ENCODE measurements around the gene OR52L1. TPM values are rescaled to one million over a fixed set of nuclear protein-coding genes. Genes with fewer than 3 reads are reported as not detected.

OR52L1 gene
- total RNA-seq, 1 donor from 2014 or later: not detected

DNA sequence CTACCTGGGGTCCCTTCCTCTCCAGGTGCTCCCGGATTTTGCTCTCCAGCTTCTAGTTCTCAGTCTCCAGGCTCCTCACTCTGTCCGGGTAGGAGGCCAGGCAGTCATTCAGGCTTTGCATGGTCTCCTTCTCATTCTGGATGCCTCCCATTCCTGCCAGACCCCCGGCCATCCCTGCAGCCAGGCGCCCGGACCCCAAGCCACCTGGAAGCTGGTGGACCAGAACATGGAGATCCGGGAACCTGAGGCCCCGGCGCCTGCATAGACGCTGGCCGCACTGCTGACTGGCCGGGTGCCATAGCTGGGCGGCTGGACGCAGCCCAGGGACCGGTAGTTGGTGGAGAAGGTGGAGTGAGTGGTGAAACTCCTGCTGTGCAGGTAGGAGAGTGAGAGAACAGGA lies 8.0 kb upstream of the OR52L1 start:
- no peak overlapping the region for H3K27ac ChIP-seq (replicated peaks)
- DNase-seq: no peak
- no peaks in the 10 kb centered on the region for H3K9me3 ChIP-seq (replicated peaks)
- intact Hi-C loops (cut with micrococcal nuclease): no loop called here
- H3K4me3 ChIP-seq: no peak overlapping the region
- peaks cover 1% of the 10 kb centered on the region for H3K27me3 ChIP-seq (ENCODE audit: low read depth)
- no peaks in the 10 kb centered on the region for H3K36me3 ChIP-seq
- TF ChIP-seq, protein P1, sequence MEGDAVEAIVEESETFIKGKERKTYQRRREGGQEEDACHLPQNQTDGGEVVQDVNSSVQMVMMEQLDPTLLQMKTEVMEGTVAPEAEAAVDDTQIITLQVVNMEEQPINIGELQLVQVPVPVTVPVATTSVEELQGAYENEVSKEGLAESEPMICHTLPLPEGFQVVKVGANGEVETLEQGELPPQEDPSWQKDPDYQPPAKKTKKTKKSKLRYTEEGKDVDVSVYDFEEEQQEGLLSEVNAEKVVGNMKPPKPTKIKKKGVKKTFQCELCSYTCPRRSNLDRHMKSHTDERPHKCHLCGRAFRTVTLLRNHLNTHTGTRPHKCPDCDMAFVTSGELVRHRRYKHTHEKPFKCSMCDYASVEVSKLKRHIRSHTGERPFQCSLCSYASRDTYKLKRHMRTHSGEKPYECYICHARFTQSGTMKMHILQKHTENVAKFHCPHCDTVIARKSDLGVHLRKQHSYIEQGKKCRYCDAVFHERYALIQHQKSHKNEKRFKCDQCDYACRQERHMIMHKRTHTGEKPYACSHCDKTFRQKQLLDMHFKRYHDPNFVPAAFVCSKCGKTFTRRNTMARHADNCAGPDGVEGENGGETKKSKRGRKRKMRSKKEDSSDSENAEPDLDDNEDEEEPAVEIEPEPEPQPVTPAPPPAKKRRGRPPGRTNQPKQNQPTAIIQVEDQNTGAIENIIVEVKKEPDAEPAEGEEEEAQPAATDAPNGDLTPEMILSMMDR (IDR thresholded peaks at IDR 0.05; ENCODE audit: borderline replicate concordance): no peak
- no peaks in the 10 kb centered on the region for H3K4me1 ChIP-seq

DNA sequence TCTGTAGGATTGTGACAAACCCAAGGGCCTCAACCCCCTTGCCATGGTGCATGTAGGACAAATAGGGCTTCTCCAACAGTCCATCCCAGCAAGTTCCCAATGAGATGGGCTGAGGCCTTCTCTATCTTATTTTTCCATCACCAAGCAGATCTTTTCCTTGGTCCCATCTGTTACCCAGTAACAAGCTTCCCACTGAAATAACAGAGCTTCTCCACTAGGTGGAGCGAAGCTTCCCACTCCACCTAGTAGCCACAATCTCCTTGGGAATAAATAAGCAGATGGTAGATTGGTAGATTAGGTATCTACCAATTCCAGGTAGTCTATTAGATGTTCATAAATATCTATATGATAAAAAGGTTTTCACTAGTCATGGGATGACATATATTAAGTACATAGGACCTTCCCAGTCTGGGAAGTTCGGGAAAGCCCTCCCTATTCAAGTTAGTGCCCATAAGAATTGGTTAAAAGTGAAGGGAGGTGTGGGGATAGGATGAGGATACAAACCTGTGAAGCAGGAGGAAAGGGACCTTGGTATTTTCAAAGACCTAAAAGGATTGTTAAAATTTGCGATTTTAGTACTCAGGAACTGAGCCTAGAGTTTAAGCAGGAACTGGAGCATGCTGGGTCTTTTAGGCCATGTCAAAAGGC lies 5.9 kb upstream of the OR52L1 start:
- Histone ChIP-seq H3K36me3 (no peaks in the 10 kb centered on the region), H3K4me3 (no peak overlapping the region), H3K4me1 (no peaks in the 10 kb centered on the region), H3K27me3 (ENCODE audit: low read depth) (peaks cover 7% of the 10 kb centered on the region), H3K9me3 (replicated peaks) (no peaks in the 10 kb centered on the region), H3K27ac (replicated peaks) (no peak overlapping the region)
- no peak for DNase-seq
- TF ChIP-seq, protein P1 (IDR thresholded peaks at IDR 0.05; ENCODE audit: borderline replicate concordance): peak; percentile 61
- intact Hi-C loops (cut with micrococcal nuclease): no loop called here

DNA sequence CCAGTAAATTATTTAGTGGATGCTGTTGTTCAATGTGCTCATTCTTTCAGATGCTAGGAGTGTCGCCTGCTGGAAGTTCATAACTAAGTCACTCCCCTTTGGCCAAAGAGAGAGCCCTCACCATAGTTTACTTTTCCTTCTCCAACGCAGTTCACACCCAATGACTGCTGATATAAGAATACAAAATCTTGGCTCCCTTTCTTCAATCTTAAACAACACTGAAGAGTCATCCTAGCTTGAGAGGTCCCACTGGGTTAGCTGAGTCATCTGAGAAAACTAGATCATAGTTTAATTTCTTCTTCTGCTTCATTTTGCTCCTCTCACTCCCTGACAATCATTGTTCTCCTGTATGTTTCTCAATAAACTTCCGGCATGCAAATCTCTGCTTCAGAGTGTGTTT lies 5.4 kb upstream of the OR52L1 start:
- Histone ChIP-seq H3K27ac (replicated peaks) (no peak overlapping the region), H3K4me3 (no peak overlapping the region), H3K4me1 (no peaks in the 10 kb centered on the region), H3K27me3 (ENCODE audit: low read depth) (peaks cover 11% of the 10 kb centered on the region), H3K36me3 (no peaks in the 10 kb centered on the region), H3K9me3 (replicated peaks) (no peaks in the 10 kb centered on the region)
- intact Hi-C loops (cut with micrococcal nuclease): no loop called here
- TF ChIP-seq, protein P1 (IDR thresholded peaks at IDR 0.05; ENCODE audit: borderline replicate concordance): no peak
- no peak for DNase-seq

DNA sequence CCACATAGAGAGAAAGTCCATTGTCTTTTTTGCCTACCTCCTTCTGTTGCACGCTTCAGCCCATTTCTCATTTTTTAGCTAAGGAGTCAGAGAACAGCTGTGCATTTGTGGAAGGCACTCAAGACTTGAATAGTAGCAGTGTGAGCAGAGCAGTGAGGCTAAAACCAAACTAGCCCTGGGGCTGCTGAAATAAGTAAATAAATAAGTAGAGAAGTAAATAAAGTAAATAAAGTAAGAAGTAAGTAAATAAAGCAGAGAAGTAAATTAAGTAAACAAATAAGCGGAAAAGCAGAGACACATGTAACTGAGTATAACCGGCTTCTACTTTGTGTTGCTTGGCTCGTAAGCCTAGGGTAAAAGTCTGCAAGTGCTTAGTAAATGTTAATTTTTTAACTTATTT lies 2.4 kb upstream of the OR52L1 start:
- peaks cover 11% of the 10 kb centered on the region for H3K27me3 ChIP-seq (ENCODE audit: low read depth)
- H3K4me1 ChIP-seq: no peaks in the 10 kb centered on the region
- no peak overlapping the region for H3K27ac ChIP-seq (replicated peaks)
- H3K36me3 ChIP-seq: no peaks in the 10 kb centered on the region
- TF ChIP-seq, protein P1 (IDR thresholded peaks at IDR 0.05; ENCODE audit: borderline replicate concordance): no peak
- H3K9me3 ChIP-seq (replicated peaks): no peaks in the 10 kb centered on the region
- DNase-seq: no peak
- H3K4me3 ChIP-seq: no peak overlapping the region
- intact Hi-C loops (cut with micrococcal nuclease): no loop called here

DNA sequence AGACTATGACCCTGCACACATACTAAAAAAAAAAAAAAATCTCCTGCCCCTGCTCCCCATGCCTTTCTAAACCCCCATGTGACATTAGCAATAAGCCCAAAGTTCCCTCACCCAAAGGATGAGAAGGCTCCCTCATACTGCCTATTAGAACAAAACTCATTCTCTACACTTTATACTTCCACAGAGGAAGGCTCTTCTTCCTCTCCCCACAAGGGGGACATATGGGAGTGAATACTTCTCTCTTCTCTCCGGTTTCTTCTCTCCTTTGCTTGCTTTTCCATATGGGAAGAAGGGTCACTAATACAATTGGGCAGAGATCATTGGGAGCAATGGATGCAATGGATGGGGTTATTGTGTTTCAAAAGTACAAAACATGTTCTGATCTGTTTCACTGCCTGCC lies 3.3 kb downstream of the OR52L1 start:
- DNase-seq: no peak
- TF ChIP-seq, protein P1 (IDR thresholded peaks at IDR 0.05; ENCODE audit: borderline replicate concordance): no peak
- Histone ChIP-seq H3K27me3 (ENCODE audit: low read depth) (peaks cover 14% of the 10 kb centered on the region), H3K4me1 (no peaks in the 10 kb centered on the region), H3K9me3 (replicated peaks) (peaks cover 27% of the 10 kb centered on the region), H3K4me3 (no peak overlapping the region), H3K27ac (replicated peaks) (no peak overlapping the region), H3K36me3 (no peaks in the 10 kb centered on the region)
- intact Hi-C loops (cut with micrococcal nuclease): no loop called here

All from left ventricle myocardium inferior (tissue), 1 donor.